Left lung (tissue), 10 donors: ENCODE results near the gene DHH. TPM values are rescaled to one million over a fixed set of nuclear protein-coding genes. Genes with fewer than 3 reads are reported as not detected.

Experiments used
- ATAC-seq: fragments of 200-7000 bp; cut with Tn5 transposase; one replicate; pipeline ENCODE4 v1.9.1; 2020; ENCODE audit warnings: moderate library complexity
- DNase-seq, 4 donors: peaks; one replicate each; pipeline ENCODE4 v3.0.0-alpha.2; 2013 to 2020
- H3K27ac ChIP-seq, 2 donors: fragments of 200-600 bp; sonication (generic) in 1 of 2; one replicate each; pipeline versions ENCODE4 v1.5.0 to v1.8.0; 2020 to 2021
- H3K27me3 ChIP-seq, 2 donors: fragments of 200-600 bp; sonication (generic) in 1 of 2; one replicate each; pipeline versions ENCODE4 v1.5.0 to v1.8.0; 2020 to 2021
- H3K36me3 ChIP-seq, 2 donors: fragments of 200-600 bp; sonication (generic) in 1 of 2; one replicate each; pipeline versions ENCODE4 v1.5.0 to v1.8.0; 2020 to 2021
- H3K4me1 ChIP-seq, 2 donors: fragments of 200-600 bp; one replicate each; pipeline ENCODE4 v1.8.0; 2021
- H3K4me3 ChIP-seq, 2 donors: fragments of 200-600 bp; sonication (generic) in 1 of 2; one replicate each; pipeline versions ENCODE4 v1.5.0 to v1.8.0; 2020 to 2021; ENCODE audit warnings: mild to moderate bottlenecking in 1 of 2
- H3K9me3 ChIP-seq, 2 donors: fragments of 200-600 bp; sonication (generic) in 1 of 2; one replicate each; pipeline versions ENCODE4 v1.5.0 to v1.8.0; 2020 to 2021
- intact Hi-C, 2 donors: fragments of 100-400 bp; cut with DNase I; formaldehyde crosslinking; loops; one replicate each; pipeline versions ENCODE4 v1.11.2 to v1.14.2; 2022
- polyA plus RNA-seq, 6 donors: library from polyadenylated mRNA; unstranded; fragments of 120-200 nt; gene quantifications; one replicate each; pipeline ENCODE4 v1.2.1, GENCODE V29; 2013; ENCODE audit not compliant: insufficient read length in 6 of 6
- total RNA-seq, 2 donors: library from RNA; stranded (reverse); fragmentation: NEBNext Ultra II Directional; extraction: Animal tissue kit (Norgen Biotek cat#: 25700); gene quantifications; one replicate each; pipeline ENCODE4 v1.2.1, GENCODE V29; 2021
- TF ChIP-seq, protein P1 (sequence below), 2 donors: fragments of 200-600 bp; sonication (generic) in 1 of 2; IDR thresholded peaks; one replicate each; pipeline versions ENCODE4 v1.5.0 to v1.8.0; 2021; ENCODE audit warnings: antibody characterized with exemption in 2 of 2
- donor health status: DM: no; HTN: yes; CAD: no.
- donor health status: DM: no; HTN: no; CAD: no.

Gene DHH
- total and polyA plus RNA-seq, 8 donors: 0.29 to 2.9 (median 0.75) TPM

DNA sequence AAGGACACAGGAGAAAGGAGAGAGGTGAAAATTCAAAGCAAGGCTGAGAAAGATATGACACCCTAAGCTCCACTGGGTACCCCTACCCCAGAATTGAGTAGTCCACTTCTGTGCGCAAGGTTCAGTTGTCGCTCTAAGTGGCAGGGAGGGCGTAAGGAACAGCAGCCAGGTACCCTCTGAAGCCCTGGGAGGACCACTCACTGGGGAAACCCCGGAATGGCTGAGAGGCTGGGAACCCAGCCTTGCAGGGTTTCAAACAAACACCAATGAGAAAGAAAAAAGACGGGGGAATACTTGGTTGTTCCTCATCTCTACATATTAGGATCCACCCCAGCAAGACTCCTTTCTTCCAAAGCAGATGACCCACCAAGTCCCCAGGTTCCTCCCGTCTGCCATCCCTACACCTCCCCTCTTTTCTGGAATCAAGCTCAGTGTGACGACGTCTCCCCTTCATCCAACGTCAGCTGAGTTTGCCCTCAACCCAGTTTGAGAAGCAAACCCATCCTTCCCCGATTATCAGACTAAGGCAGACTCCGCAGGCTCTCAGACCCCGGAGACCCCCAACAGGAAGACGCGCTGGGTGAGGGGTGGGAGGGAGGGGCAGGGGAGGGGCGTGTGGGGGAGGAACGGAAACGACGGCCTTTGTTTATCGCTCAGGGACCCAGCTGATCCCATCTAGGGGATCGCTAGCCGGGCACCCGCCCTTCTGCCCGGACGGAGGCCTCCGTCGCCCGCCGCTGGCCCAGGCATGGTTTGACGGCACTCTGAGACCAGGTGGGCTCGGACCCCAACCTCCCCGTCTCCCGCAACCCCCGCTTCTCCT, 15.3 kb upstream of the DHH start:
- peaks cover 22 to 51% of the 10 kb centered on the region in 2 donors for H3K4me1 ChIP-seq
- H3K27ac ChIP-seq: peak overlapping the region; percentile 87 to 96
- DNase-seq (peak in 2 of 4 donors; percentile 61 to 71), ATAC-seq (peak; percentile 42)
- no peaks in the 10 kb centered on the region for H3K9me3 ChIP-seq
- intact Hi-C loops: no loop called here
- H3K36me3 ChIP-seq: peaks cover 0 to 8% of the 10 kb centered on the region in 2 donors
- TF ChIP-seq, protein P1, sequence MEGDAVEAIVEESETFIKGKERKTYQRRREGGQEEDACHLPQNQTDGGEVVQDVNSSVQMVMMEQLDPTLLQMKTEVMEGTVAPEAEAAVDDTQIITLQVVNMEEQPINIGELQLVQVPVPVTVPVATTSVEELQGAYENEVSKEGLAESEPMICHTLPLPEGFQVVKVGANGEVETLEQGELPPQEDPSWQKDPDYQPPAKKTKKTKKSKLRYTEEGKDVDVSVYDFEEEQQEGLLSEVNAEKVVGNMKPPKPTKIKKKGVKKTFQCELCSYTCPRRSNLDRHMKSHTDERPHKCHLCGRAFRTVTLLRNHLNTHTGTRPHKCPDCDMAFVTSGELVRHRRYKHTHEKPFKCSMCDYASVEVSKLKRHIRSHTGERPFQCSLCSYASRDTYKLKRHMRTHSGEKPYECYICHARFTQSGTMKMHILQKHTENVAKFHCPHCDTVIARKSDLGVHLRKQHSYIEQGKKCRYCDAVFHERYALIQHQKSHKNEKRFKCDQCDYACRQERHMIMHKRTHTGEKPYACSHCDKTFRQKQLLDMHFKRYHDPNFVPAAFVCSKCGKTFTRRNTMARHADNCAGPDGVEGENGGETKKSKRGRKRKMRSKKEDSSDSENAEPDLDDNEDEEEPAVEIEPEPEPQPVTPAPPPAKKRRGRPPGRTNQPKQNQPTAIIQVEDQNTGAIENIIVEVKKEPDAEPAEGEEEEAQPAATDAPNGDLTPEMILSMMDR (IDR thresholded peaks at IDR 0.05): no peak
- no peaks in the 10 kb centered on the region for H3K27me3 ChIP-seq
- peak overlapping the region; percentile 68 to 81 for H3K4me3 ChIP-seq

DNA sequence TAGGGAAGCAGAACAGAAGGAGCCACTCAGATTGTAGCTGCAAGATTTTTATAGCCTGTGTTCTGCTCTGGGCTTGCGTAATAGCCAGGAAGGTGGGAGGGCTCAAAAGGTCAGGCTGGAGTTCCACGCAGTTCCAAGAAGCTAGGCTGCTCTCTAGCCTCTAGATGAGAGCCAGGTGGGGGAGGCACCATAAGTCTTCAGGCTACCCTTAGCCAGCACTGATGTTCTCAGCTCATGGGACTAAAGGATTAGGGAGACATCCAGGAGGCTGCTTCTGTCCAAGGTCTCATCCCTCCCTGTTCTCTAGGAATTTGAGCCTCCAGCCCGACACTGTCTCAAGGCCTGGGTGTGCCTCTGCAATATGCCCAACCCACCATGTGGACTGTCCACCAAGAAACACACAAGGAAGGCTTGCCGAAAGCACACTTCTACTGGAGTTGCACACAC, 14.4 kb upstream of the DHH start:
- TF ChIP-seq, protein P1 (IDR thresholded peaks at IDR 0.05): no peak
- Histone ChIP-seq H3K4me3 (peak overlapping the region; percentile 68 to 81), H3K27me3 (no peaks in the 10 kb centered on the region), H3K9me3 (no peaks in the 10 kb centered on the region), H3K4me1 (peaks cover 22 to 56% of the 10 kb centered on the region in 2 donors), H3K36me3 (peaks cover 0 to 14% of the 10 kb centered on the region in 2 donors), H3K27ac (peak overlapping the region; percentile 87 to 96)
- DNase-seq (peak in 1 of 4 donors; percentile 73), ATAC-seq (peak; percentile 54)
- intact Hi-C loops: no loop called here

- intact Hi-C loops: no loop called here
- no peak for ATAC-seq
- Histone ChIP-seq H3K4me3 (no peak overlapping the region), H3K27ac (peak overlapping the region in 1 of 2 donors; percentile 14), H3K27me3 (no peaks in the 10 kb centered on the region), H3K4me1 (peaks cover 16 to 60% of the 10 kb centered on the region in 2 donors), H3K36me3 (peaks cover 4 to 48% of the 10 kb centered on the region in 2 donors), H3K9me3 (no peaks in the 10 kb centered on the region)
- TF ChIP-seq, protein P1 (IDR thresholded peaks at IDR 0.05): no peak
- DNase-seq: no peak
Measured at GRCh38 chr12:49105504-49106084, 11.0 kb upstream of the DHH start.

DNA sequence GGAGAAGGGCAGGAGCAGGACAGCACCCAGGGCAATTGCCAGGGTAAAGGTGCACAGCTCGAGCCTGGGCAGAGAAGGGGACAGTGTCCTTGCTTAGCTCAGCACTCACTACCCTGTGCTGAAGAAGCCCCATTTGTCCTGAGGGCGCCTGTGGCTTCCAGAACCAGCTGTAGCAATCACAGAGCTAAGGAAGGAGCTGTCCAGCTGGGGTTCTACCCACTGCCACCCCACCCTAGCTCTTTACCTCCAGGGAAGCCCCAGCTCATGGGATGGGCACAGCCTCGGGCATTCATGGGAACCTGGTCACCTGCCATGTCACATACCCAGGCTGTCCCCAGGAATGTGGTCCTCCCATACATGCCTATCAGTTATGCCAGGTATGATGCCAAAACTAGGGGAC, 10.2 kb upstream of the DHH start:
- intact Hi-C loops: no loop called here
- Histone ChIP-seq H3K27ac (peak overlapping the region in 1 of 2 donors; percentile 30), H3K9me3 (no peaks in the 10 kb centered on the region), H3K27me3 (no peaks in the 10 kb centered on the region), H3K4me3 (no peak overlapping the region), H3K4me1 (peaks cover 16 to 58% of the 10 kb centered on the region in 2 donors), H3K36me3 (peaks cover 4 to 56% of the 10 kb centered on the region in 2 donors)
- DNase-seq: no peak
- TF ChIP-seq, protein P1 (IDR thresholded peaks at IDR 0.05): no peak
- ATAC-seq: no peak

- H3K27me3 ChIP-seq: peaks cover 0 to 1% of the 10 kb centered on the region in 2 donors
- peaks cover 0 to 17% of the 10 kb centered on the region in 2 donors for H3K4me1 ChIP-seq
- peaks cover 4 to 90% of the 10 kb centered on the region in 2 donors for H3K36me3 ChIP-seq
- no peak overlapping the region for H3K27ac ChIP-seq
- H3K9me3 ChIP-seq: no peaks in the 10 kb centered on the region
- DNase-seq (no peak), ATAC-seq (no peak)
- intact Hi-C loops: no loop called here
- no peak overlapping the region for H3K4me3 ChIP-seq
- TF ChIP-seq, protein P1 (IDR thresholded peaks at IDR 0.05): no peak
Measured at GRCh38 chr12:49100380-49100779, 5.8 kb upstream of the DHH start.
